Raji (cell line): ENCODE measurements around the gene SLC7A11.

ENCODE experiments used
- POLR2A ChIP-seq: IDR thresholded peaks from 2 replicates; pipeline ENCODE4 v1.6.1; 2011; ENCODE audit warnings: low read depth, low read length, control low read depth; ENCODE audit not compliant: insufficient read depth

SLC7A11 gene

DNA sequence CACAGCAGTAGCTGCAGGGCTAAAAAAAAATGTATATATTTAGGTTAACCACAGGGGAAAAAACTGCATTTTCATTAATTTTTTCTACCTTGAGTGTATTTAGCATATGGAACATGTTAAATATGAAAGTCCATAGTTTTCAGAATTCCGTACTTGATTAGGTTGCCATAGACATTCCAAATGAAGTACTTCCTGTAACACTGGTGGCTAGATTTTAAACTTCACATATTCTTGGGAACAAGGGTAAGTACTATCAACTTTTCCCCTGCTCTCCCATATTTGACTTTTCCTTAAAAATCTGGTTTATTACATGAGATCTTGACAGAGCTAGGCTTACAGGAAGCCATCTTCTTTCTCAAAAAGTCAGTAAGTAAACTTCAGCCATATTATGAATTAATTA is 9.8 kb downstream of the SLC7A11 start:
- TF ChIP-seq POLR2A = no peak

DNA sequence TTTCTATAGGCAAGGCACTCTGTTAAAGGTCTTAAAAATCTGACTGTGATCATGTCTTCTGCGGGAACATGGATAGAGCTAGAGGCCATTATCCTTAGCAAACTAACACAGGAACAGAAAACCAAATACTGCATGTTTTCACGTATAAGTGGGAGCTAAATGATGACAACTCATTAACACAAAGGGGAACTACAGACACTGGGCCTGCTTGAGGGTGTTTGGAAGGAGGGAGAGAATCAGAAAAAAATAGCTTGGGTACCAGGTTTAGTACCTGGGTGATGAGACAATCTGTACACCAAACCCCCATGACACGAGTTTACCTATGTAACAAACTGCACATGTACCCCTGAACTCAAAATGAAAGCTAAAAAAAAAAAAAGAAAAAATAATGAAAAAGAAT is 12.1 kb downstream of the SLC7A11 start:
- no peak for TF ChIP-seq POLR2A

DNA sequence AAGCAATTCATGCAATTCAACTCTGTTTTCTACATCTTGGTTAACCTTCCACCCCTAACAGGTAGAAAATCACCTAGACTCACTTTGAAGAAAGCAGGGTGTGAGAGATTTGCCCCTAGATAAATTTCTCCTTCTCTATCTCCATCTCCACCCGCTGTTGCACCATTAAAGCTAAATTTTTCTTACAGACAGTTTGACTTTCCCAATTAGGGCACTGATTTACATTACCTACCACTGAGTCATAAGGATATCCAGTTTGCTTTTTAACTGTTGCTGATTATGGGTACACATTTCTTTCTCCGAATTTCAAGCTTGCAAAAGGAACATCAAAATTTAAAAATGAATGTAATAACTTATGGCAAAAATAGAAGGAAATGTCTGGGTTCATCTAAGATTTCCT is 13.0 kb downstream of the SLC7A11 start:
- TF ChIP-seq POLR2A = no peak

DNA sequence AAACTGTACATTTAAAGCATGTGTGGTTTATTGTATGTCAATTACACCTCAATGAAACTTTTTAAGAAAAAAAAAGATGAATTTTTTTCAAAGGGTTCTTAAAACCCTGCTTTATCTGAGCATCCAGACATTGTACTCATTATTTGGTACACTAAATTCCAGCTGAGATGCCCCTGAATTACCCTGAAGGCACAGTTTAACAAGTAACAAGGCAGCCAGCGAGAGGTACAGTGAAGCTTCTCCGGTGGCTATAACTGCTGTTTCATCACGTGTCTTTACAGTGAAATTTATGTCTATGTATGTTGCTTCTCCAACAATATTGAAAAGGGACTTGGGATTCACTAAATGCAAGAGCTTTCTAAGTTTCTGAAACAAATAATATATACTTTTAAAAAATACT is 15.8 kb downstream of the SLC7A11 start:
- TF ChIP-seq POLR2A = no peak

DNA sequence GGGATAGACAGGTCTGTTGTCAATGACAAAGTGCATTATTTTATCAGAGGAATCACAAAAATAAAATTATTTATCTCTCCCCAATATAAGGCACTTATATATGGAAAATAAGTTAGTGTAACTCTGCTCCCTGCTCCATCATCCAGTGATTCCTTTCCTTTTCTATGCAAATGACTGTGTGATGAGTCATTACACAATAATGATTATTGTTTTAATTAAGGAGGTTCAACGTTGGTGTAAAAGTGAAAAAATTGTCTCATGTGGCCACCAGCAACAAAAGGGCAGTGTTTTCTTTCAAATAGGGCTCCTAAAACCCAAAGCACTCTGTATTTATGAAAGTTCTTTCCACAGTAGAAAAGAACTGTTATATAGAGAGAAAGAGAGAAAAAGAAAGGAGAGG is 16.7 kb downstream of the SLC7A11 start:
- no peak for TF ChIP-seq POLR2A

DNA sequence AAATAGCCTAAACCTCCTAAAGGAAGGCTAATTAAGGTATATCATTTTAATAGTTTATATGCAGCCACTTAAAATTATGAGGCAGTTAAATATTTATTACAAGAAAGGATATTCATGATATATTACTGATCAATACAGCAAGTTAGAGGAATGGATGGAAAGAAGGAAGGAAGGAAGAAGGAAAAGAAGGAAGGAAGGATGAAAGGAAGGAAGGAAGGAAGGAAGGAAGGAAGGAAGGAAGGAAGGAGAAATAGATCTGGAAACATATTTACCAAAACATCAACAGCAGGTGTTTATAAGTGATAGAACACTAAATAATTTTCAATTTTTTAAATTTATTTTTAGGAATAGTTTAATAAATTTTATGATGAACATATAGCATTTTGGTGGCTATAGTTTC is 17.5 kb downstream of the SLC7A11 start:
- no peak for TF ChIP-seq POLR2A

DNA sequence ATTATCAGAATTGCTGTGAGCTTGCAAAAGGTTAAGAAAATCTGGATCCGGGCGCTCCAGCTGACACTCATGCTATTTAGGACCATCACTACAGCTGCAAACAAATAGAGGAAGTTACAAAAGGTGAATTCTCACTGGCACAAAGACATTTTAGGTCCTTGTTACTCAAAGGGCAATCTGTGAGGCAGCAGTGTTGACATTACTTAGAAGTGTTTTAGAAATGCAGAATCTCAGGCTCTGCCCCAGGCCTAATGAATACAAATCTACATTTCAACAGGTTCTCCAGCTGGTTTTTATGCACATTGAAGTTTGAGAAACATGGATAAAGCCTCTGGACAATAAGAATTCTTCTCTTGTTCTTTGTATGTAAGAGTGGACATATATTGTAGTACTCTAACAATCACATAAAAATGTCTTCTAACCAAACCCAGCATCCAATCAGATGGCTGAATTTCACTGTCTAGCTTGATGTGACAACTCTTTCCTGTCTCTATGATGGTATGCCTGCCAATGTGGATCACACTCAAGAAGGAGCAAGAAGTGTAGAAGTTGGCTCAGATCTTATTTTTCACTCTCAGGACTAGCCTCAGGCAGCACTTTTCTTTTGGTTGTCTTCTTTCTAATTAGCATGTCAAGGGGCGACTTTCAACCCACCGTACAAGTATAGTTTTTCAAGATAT is 18.8 kb downstream of the SLC7A11 start:
- no peak for TF ChIP-seq POLR2A

DNA sequence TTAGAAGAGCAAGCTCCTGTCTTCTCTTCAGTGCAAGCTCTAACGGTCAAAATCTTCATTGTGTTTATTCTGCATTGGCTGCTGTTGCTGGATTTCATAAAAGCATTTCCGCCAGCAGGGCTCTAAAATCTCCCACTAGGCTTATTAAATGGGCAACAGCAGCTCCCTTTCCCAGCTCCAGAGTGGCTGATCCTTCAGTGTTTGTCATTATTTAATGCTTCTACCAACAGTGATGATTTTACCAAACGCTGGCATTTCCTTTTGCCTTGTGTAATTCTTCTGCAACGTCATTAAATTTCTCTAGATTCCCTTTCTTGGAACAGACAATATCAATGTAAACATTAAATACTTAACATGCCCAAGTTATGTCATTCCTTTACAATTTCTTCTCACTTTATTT is 20.1 kb downstream of the SLC7A11 start:
- TF ChIP-seq POLR2A = no peak

DNA sequence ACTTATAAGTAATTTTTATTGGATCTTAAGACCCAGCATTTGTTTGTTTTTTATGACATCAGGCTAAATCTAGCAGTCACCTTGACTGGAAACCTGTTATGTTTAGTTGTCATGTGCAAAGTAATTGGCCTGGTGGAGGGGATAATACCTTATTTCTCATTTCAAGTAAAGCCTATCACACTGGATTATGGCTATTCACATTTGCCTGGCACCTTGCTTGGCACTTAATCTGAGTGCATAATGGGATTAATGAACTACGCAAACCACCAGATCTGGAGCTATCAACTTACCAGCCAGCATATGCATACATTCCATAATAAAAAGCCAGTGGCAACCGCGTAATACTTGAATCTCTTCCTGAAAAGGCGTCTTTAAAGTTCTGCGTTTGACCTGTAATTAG is 23.2 kb downstream of the SLC7A11 start:
- TF ChIP-seq POLR2A = no peak

DNA sequence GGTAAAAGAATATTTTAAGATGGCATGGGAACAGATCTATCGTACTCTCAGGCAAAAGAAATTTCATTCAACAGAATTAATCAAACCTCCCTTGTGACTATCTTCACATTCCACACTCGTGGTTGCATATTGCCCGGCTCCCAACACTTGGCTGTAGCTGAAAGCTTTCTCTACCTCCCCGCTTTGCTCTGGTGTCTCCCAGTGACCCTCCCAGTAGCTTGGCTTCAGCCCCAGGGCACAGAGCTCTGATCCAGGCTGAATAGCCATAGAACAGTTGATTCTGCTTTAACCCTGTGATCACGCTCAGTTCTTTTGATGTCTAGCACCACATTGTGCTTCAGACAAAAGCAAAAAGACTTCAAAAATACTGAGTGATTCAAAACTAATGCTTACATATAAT is 24.6 kb downstream of the SLC7A11 start:
- TF ChIP-seq POLR2A = no peak

DNA sequence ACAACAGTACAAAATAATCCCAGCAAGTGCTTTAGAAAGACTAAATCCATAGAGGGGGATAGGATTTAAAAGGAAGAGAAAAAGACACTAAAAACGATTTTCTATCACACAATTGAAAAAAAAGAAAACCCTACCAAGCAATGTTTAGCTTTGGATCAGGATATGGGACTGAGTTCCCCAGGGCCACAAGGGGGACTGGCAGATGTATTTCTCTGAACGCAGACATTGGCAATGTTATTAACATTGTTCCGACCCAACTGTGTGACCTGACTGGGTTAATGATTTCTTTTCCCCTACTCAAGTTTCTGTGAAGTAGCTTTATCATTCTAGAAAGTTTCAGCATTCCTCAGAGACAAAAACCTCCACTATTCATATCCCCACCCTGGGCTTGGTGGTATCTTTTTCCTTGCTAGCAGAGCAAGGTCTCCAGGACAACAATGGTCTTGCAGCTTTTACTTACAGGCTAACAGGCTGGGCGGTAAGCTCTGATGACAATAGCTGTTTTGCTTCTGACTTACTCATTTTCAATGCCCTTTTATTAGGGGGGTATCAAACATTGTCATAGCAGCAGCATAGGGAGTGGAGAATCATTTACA is 25.8 kb downstream of the SLC7A11 start:
- TF ChIP-seq POLR2A = no peak

DNA sequence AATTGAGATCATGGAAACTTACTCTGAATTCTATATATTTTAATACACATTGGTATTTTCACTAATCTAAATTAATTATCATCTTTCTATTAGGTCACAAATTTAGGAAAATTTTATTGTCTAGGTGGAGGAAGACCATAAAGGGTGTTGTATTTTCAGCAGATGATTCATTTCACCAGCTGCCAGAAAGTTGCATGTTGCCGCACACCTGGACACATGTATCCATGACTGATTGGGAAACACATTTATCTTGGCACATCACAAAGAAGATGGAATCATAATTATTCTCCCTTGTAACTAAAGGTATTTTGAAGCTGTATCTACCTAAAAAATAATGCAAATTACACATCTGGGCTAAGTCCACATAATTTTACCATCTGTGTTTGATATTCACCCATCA is 33.1 kb downstream of the SLC7A11 start:
- TF ChIP-seq POLR2A = no peak

DNA sequence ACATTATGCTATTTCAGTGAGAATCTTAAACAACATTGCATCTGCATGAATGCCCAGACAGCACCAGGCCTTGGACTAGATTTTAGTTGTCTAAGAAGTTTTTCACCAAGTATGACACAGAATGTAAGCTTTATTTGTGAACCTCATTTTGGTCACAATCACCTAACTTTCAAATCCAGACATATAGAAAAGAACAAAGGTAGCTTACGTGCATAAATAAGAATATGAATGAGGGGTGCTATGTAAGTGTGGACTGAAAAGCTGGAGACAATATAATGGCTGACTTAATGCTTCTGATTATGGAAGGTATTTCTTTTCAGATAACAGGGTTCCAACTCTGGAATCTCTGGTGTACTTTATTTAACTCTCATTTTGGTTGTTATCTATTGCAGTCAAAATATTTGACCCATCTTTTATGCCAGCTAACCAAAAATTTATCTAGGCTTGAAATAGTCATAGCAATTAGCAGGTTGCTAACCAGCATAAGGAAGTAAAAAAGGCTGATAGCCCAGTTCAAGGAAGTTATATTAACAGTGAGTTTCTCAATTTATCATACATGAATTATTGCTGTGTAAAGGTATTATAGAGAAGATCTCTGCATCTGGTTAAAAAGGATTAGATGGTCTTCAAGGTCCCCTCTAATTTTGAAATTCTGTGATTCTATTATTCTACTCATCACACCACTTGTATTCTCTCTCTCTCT is 36.5 kb downstream of the SLC7A11 start:
- no peak for TF ChIP-seq POLR2A

DNA sequence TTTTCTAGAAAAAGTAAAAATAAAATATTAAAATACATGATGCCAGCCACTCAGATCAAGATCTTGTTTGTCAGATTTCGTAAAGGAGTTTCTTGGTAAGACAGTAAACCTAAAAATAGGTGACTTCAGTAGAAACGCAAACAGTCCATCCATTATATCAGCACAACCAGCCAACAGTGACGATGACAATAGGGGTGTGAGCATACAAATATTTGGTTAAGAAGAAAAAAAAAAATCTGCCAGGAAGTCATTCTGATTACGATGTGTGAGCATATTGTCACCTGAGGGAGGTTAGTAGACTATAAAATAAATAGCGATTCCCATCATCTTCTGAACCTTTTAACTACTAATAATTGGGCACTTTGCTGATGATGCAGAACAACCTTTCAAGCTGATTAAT is 37.6 kb downstream of the SLC7A11 start:
- no peak for TF ChIP-seq POLR2A

DNA sequence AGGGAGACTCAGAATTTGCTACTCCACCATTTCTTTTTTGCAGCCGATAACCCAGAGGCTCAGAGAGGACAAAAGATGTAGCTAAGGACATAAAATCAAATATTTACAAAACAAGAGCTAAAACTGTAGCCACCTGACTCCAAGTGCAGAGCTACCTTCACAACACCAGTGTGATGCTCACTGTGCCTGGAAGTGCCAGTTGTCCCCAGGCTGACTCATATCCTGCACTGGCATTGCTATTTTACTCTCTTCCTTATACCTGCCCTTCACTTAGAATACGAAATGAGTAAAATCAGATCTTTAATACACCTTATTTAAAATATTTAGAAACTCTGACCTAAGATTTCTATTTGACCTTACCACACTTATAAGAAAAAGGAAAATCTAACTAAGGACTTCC is 39.5 kb downstream of the SLC7A11 start:
- no peak for TF ChIP-seq POLR2A

DNA sequence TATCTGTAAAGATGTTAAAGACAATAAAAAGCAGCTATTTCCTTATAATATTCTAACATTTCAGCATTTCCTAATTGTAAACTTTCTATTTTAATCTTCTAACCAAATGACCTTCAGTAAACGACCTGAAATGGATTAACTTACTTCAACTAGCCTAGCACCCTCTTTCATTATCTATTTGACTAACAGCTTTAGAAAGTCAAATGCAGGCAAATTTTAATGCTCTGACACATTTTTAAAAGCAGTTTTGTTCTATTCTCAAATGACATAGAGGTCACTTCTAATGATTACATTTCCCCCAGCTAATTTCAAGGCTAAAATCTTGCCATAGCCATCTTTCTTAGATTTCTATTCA is 41.9 kb downstream of the SLC7A11 start:
- no peak for TF ChIP-seq POLR2A

DNA sequence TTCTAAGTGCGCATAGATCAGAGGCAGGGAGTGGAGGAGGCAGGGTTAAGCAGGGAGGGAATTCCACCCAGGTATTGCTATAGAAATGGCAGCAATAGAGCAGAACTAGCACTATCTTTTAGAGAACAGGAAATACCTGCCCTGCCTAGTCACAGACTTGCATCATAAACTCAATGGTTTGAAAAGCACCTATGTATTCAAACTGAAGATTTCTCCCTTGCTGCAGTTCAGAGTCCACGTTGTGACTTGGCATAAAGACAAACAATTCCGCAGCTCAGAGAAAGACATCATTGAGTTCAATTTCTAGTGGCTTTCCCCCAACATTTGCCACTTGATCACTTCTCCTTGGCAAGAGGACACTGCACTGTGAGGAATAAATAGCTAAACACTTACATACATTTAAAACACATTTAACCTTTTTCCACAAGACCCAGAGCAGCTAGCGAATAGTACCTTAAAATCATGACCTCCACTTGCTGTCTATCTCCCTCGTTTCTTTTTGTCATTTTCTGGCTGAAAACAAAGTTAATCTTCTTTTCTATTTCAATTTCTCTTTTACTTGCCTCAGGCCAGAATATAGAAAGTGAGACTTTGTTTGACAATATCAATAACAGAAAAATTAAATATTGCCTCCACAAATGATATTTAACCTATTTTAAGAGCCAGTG is 42.4 kb downstream of the SLC7A11 start:
- TF ChIP-seq POLR2A = no peak

DNA sequence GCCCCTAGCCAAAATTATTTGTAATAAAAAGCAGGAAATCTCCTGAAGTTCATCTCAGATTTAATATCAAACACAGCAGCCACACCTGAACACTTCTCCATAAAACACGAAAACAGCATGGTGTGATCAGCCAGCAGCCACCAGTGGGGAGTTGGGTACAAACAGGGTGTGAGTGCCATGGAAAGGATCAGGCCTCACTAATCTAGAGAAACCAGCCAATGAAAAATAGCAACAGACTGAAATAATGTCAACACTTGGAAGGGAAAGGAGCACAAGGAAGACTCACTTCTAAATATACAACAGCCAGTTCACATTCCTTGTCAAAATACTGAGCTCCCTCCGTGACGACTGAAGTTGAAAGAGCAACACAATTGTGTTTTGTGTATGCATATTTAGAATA is 46.0 kb downstream of the SLC7A11 start:
- TF ChIP-seq POLR2A = no peak
